ENCODE results near the gene CCT2. TPM values are rescaled to one million over a fixed set of nuclear protein-coding genes. Genes with fewer than 3 reads are reported as not detected.
A peak's percentile ranks its signal among the peaks of the same experiment; 100 is the strongest.

The CCT2 gene
- total RNA-seq (2014; rRNA removed; shearing (Covaris generic)), result 440 and 479 TPM in 2 replicates

DNA sequence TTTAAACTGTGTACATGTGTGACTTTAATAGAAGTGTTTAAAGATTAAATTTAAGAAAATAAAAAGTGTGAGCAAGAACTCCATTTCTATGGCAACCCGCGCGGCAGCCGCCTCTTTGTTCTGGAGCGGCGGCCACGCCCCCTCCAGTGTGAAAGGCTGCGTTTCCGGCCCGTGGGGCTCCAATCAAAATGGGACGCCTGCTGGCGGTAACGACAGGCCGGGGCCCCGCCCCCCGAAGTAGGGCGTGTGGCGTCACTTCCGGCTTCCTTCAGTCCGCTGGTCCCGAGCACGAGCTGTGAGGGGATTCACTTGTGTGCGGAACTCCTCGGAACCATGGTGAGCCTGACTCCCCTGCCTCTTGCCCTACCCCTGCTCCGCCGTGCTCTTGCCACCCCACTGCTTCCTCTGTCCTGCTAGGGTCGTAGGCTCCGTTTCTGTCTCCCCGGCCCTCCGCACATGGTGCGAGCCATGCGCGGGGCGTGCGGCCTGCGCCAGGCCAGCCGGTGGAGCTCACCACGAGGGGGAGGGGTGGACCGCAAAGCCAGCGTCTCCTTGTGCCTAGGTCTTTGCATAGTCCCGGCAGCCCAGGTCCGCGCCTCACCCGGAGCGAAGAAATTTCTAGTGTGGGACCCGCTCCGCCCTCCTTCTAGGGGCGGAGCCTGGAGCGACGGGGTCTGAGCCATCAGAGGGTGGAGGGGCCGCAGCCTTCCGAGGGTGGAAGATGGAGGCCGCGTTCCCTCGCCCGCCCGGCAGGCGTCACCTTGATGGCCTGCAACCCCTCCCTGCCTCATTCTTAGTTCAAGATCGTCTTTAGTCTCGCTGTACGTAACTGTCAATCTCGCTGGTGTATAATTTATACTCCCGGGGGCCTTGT, at the start of gene CCT2:
TSS of gene CCT2 (plus strand) at position 271 of the 874 bp plus-strand sequence. CDS start at position 334, 63 bp downstream.
- DNase-seq (ENCODE audit: low spot score), result peak; percentile 94

DNA sequence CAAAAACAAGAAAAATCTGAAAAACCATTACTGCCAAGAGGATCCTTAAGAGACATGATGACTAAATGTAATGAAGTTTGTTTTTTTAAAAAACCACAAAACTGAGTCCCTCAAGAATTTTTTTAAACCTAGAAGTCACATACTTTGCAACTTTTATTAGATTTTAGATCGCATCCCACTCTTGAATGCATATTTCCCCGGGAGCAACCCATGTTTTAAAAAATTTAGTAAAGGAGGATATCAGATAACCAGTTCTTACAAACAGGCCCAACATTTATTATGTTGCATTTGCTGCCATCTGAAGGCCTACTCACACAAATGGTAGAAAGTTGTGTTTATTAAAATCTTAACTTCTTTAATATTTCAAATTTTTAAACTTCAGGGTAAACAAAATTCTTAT, 44.3 kb upstream of the CCT2 start:
- DNase-seq (ENCODE audit: low spot score), result no peak

DNA sequence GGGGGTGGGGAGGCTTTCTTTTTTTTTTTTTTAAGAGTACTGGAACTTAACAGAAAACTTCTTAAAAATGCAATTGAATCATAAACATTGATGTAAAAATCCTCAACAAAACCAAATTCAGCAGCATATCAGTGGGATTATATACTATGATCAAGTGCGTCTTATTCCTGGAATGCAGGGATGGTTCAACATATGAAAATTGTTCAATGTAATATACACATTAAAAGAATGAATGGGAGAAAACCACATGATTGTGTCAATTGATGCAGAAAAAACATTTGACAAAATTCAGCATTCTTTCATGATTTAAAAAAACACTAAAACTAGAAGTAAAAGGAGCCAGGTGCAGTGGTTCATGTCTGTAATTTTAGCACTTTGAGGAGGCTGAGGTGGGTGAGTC, 41.2 kb upstream of the CCT2 start:
- no peak for DNase-seq (ENCODE audit: low spot score)

DNA sequence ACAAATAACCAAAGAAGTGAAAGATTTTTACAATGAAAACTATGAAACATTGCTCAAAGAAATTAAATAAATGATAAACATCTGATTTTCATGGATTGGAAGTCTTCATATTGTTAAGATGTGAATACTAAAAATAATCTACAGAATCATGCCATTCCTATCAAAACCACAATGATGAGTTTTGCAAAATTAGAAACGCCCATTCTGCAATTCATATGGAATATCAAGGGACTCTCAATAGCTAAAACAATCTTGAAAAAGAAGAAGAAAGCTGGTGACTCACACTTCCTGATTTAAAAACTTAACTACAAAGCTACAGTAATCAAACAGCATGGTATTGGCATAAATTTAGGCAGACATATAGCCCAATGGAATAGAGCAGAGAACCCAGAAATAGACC, 40.2 kb upstream of the CCT2 start:
- no peak for DNase-seq (ENCODE audit: low spot score)

DNA sequence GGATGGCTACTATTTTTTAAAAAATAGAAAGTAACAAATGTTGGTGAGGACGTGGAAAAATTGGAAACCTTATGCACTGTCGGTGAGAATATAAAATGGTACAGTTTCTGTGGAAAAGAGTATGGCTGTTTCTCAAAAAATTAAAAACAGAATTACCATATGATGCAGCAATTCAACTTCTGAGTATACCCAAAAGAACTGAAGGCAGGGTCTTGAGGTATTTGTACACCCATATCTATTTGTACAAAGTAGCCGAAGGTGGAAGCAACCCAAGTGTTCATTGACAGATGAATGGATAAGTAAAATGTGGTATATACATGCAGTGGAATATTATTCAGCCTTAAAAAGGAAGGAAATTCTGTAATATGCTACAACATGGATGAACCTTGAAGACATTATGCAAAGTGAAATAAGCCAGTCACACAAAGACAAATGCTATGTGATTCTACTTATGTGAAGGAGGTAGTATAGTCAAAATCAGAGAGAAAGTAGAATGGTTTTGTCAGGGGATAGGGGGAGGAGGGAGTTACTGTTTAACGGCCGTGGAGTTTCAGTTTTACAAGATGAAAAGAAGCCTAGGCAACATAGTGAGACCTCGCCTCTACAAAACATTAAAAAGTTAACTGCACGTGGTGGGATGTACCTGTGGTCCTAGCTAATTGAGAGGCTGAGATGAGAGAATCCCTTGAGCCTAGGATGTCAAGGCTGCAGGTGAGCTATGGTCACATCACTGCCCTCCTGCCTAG, 38.4 kb upstream of the CCT2 start:
- no peak for DNase-seq (ENCODE audit: low spot score)

DNA sequence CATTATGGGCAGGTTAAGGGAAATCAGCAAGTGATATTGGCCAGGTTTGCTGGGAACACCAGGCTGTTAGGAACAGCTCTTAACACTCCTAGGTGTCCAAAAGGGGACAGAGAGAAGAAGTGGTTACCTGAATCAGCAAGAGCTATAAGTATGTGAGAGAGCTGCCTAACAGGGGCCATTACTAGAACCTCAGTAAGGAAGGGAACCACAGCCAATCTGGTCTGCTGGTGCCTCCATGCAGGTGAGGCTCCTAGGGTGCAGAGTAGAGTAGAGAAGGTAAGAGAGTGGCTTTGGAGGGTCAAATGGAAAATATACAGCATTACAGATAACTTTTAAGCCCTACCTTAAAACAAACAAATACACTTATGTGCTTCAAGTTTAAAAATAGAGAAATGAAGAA, 36.6 kb upstream of the CCT2 start:
- no peak for DNase-seq (ENCODE audit: low spot score)

DNA sequence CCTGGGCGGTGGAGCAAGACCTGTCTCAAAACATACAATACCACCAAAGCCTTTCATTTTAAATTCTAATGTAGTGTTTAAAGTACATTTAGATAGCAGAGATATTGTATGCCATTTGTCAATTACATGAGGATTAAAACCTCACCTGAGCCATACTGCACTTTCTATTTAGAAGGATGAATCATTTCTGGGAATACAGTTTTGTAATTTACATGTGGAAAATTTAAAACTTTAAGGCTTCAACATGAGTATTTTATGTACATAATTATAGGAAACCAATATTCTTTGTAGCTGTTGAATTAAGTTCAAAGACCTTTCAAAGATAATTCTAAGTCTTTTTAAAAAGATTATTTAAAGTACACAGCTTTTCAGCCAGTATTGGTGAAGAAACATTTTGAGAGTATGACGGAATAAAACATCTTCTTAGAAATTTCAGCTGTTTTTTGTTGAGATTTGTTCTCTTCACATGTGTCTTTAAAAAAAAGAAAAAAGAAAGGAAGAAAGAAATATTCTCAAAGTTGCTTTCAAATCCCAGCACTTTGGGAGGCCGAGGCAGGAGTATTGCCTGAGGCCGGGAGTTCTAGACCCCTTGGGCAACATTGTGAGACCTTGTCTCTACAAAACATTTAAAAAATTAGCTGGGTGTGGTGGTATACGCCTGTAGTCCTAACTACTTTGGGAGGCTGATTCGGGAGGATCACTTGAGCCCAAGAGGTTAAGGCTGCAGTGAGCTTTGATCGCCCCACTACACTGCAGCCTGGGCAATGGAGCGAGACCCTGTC, 34.5 kb upstream of the CCT2 start:
- DNase-seq (ENCODE audit: low spot score), result no peak

DNA sequence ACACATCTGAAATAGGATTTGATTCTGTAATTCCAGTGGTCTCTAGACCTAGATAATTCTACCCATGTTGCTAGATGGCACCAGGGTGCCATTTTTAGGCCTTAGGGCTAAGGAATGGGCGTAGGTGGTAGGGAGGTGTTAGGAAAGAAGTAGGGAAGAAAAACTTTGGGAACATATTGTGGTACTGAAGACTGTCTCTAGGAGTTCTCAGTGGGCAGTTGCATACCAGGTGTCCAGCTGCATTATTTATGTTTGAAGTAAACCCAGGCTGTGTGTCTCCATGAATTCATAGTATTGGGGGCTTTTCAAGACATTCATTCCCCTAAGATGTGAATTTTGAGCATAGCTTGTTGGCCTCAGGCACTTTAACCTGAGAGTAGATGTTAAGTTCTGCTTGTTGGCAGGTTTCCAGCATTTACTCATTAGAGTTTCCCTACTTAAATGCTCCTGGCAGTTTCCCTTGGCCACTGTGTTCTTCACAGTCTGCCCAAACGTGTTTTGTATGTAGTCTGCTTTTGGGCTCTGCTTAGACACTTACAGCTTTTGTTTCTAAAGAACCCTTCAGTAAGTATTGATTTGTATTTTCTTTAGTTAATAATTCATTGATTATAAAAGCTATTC, 31.5 kb upstream of the CCT2 start:
- DNase-seq (ENCODE audit: low spot score), result peak; percentile 40

DNA sequence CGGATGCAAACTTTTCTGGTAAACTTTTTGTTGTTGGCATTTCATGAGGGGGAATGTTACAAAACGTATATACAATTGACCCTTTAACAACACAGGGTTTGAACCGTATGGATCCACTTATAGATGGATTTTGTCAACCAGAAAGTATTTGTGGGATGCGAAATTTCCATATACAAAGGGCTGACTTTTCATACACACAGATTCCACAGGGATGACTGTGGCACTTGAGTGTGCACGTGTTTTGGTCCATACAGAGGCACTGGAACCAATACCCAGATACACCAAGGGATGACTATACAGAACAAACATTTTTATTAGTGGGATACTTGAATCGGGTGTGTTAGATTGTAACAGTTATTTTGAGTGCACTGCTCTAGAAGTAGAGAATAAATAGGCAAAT, 29.8 kb upstream of the CCT2 start:
- peak; percentile 49 for DNase-seq (ENCODE audit: low spot score)

DNA sequence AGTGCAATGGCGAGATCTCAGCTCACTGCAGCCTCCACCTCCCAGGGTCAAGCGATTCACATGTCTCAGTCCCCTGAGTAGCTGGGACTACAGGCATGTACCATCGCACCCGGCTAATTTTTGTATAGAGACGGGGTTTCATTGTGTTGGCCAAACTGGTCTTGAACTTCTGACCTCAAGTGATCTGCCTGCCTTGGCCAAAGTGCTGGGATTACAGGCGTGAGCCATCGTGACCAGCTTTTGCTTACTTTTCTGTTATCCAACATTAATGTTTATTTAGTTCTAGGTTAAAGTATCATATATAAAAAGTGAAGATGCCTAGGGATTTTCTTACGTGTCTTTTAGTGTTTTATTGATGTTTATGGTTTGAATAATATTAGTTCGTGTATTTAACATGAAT, 28.9 kb upstream of the CCT2 start:
- no peak for DNase-seq (ENCODE audit: low spot score)

DNA sequence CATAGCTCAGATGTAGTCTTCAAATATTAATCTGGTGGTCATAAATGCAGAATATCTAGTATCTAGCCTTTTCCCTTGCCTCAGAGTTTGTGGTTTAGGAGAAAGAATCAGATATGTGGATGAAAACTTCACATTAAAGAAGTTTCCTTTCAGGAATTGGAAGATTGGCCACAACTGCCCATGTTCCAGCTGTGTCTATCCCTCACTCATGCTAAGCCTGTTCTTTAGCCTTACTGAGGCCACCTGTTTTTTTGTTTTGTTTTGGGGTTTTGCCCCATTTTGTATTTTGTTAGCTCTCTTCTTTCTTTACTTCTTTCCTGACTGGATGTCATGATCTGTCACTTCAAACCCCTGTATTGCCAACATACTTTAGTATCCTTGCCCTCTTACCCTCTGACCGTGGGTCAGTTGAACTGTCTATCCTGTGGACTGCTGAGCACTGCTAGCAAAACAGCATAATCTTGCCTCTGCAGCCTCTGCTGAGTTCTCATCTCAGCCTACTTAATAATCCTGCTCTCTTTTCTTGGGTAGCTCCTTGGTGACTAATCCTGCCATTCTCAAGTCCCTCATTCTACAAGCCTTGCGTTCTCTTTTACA, 22.0 kb upstream of the CCT2 start:
- no peak for DNase-seq (ENCODE audit: low spot score)

DNA sequence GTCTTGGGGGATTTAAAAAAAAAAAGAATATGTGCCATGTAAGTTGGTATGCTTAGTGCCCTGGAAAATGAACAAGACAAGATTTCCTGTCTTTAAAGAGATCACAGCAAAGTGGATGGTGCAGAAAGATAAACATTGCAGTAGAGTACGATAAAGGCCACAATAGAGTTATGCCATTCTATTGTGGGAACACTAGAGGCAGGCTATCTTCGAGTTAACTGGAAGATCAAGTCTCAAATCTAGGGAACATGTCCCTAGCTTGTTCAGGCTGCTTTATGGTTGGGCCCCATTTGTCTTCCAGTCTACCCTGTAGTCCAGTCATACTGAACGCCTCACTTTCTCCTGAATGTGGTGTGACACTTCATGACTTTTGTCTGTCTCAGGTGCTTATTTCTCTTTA, 18.7 kb upstream of the CCT2 start:
- no peak for DNase-seq (ENCODE audit: low spot score)

DNA sequence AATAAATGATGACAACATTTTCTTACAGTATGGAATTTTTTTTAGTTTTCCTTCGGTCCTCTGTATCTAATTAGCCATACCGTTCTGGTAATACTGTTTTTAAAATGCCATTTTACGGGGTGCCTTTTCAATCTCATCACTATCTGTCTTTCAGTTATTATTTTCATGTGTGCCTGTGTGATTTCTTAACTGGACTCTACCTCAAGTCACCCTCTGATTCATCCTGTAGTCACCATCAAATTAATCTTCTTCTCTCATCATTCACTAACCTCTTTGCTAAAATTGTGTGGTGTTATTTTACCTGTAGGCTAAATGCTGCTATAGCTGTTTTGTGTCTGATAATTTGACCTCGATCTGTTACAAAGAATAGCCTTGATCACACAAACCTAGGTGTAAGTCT, 16.0 kb upstream of the CCT2 start:
- no peak for DNase-seq (ENCODE audit: low spot score)

DNA sequence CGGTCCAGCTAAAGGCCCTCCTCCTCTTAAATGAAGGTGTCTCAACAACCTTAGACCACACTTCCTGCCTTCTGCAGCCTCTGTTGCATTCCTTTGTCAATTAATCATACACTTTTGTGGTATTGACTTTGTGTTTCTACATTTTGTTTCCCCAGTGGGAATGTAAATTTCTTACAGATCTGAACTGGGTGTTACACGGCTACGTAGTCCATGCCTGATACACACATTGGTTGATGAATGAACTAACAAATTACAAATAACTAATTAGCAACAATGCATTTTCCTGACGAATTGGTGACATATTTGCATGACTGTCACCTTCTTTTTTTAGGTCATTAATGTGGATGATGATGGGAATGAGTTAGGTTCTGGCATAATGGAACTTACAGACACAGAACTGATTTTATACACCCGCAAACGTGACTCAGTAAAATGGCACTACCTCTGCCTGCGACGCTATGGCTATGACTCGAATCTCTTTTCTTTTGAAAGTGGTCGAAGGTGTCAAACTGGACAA, 15.2 kb upstream of the CCT2 start:
- peak; percentile 79 for DNase-seq (ENCODE audit: low spot score)

DNA sequence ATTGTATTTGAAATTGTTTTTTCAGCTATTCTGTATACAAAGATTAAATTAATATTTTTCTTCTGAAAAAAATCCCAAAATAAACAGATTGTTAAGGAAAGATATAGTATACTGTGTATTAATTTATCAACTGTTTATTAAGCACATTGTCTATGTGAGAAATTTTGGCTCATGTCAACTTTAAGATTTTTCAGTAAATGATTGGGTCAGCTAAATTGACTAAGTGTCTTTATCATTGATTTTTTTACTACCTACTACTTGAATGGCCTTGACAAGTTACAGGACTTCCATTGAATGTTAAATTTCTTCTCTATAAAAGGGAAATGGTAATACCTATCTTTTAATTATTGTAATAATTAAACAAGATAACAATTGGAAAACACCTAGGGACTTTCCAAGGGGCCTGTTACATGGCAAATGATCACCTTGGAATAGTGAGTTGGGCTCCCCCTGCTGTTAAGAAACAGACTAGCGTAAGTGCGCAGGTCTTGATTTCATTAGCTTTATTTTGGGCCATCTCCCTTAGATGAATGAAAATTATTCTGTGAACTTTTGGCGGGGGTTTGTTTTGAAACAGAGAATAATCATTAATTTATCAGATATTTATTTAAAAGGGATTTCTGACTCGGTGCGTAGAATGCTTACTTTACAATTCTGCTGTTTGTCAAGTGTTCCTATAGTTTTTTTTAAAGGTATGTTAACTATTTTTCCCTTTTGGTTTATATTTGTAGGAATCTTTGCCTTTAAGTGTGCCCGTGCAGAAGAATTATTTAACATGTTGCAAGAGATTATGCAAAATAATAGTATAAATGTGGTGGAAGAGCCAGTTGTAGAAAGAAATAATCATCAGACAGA, 14.5 kb upstream of the CCT2 start:
- peak; percentile 53 for DNase-seq (ENCODE audit: low spot score)

DNA sequence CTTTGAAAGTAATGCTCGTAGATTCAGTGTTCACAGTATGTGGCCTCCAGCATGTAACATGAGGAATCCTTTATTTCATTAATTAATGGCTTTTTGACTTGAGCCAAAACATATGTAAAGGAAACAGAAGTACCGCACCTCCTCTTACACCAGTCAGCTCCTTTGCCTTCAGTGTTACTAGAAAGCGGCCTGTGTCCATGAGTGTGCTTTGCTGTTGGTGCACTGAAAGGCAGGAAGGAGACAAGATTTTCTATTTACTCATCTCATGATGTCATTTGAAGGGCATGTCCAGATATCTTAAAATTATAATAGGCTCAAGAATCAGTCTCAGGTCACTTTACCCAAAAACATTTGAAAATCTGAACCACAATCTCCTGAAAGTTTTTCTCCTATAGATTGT, 9.9 kb upstream of the CCT2 start:
- DNase-seq (ENCODE audit: low spot score), result no peak

DNA sequence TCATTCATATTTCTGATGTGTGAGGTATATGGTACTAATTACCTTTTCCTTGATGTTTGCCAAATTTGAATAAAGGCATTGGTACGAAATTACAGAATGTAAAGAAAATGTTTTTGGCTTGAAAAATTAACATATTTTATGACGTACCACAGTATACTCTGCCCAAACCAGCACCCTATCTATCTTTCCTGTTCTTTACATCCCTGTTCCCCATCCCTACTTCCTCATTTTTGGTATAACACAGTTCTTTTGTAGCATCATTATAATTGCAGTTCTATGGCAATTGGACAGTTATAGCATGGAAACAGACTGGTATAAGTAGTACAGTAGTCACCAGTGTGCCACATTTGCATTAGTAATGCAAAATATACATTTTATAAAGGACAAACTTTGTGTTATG, 7.0 kb upstream of the CCT2 start:
- no peak for DNase-seq (ENCODE audit: low spot score)

DNA sequence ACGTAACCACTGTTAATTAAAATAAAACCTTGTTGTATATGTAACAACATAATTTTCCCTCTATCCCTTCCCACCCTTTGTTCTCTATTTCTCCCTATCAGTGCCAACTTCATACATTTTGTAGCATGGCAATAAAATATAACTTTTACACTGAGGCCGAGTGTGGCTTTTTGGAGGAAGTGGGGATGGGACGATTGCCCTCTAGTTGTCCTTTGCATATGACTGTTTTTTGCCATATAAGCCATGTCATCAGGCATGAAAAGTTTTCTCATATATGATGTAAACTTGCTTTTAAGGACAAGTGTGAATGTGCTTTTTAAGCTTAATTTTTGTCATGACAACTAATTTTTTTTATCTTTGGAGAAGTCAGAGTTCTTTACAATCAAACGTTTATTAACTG, 6.2 kb upstream of the CCT2 start:
- DNase-seq (ENCODE audit: low spot score), result no peak

DNA sequence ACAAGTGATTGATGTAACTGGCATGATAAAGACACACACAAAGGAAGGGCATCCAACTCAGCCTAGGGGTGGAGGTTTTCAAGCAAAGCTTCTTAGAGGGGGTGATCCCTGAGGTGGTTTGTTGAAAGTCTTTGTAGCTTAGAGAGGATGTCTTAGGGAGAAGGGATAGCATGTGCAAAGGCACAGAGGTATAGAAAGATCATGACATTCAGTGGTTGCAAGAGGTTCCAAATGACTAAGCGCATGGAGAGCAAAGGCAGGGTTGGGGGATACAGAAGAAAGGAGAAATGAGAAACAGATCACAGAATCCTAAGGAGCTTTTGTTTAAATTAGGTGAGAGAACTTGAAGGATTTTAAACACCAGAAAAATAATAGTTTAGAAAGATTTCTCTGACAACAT, 5.2 kb upstream of the CCT2 start:
- DNase-seq (ENCODE audit: low spot score), result no peak

DNA sequence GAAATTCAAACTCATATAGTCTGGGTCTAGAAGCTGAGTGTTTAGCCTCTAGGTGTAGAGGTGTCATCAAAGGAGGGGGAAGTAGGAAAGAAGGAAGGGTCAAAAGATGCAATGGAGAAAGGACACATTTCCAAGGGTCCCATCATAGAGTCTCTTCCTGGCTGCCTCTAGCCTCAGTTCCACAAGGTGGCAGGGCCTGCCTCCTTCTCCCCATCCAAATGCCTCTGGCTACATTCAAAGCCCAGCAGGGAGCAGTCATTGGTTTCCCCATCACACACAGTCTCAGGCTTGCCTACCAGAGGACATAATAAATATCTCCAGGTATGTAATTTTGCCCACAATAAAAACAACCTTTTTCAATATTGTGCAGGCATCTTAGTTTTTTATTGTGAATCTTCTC, 2.1 kb upstream of the CCT2 start:
- DNase-seq (ENCODE audit: low spot score), result no peak

Data from H4 (cell line).